Measurements from ENCODE around the gene LIX1.

Gene LIX1

GRCh38 chr5:97043511-97043910 lies 98.9 kb downstream of the LIX1 start:
- DNase-seq (ENCODE audit: low spot score), result no peak
- in situ Hi-C loops (cut with MboI; ENCODE audit: low sequenced_read_pairs, unreplicated experiment), result no loop called here
- TF ChIP-seq, protein P1, sequence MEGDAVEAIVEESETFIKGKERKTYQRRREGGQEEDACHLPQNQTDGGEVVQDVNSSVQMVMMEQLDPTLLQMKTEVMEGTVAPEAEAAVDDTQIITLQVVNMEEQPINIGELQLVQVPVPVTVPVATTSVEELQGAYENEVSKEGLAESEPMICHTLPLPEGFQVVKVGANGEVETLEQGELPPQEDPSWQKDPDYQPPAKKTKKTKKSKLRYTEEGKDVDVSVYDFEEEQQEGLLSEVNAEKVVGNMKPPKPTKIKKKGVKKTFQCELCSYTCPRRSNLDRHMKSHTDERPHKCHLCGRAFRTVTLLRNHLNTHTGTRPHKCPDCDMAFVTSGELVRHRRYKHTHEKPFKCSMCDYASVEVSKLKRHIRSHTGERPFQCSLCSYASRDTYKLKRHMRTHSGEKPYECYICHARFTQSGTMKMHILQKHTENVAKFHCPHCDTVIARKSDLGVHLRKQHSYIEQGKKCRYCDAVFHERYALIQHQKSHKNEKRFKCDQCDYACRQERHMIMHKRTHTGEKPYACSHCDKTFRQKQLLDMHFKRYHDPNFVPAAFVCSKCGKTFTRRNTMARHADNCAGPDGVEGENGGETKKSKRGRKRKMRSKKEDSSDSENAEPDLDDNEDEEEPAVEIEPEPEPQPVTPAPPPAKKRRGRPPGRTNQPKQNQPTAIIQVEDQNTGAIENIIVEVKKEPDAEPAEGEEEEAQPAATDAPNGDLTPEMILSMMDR (IDR thresholded peaks at IDR 0.05; ENCODE audit: borderline replicate concordance, control extremely low read depth, extremely low read depth, insufficient read depth, missing control alignments), result no peak

- DNase-seq (ENCODE audit: low spot score), result no peak
- in situ Hi-C loops (cut with MboI; ENCODE audit: low sequenced_read_pairs, unreplicated experiment), result no loop called here
Observed at GRCh38 chr5:97042996-97043395, 99.4 kb downstream of the LIX1 start.

More at GRCh38 chr5:97042996-97043395, 99.4 kb downstream of the LIX1 start:
- TF ChIP-seq, protein P1 (IDR thresholded peaks at IDR 0.05; ENCODE audit: borderline replicate concordance, control extremely low read depth, extremely low read depth, insufficient read depth, missing control alignments), result no peak
